Adrenal gland (tissue), 5 donors: ENCODE measurements around the gene ANKRD44.

Experiments
- CTCF ChIP-seq, 6 experiments: fragments of 450-650 bp in 4 of 6; fragments of 200-600 bp in 2 of 6; sonication (generic) in 1 of 6; IDR thresholded peaks; 1 replicate in 5 of 6; 2 replicates in 1 of 6; pipeline versions ENCODE4 v1.5.1 to v1.8.0; 2016 to 2021; ENCODE audit warnings: antibody characterized with exemption in 6 of 6, mild to moderate bottlenecking in 2 of 6, moderate library complexity in 1 of 6
- POLR2A ChIP-seq, 2 donors: fragments of 450-650 bp; IDR thresholded peaks; one replicate each; pipeline ENCODE4 v1.6.1; 2017; ENCODE audit warnings: antibody characterized with exemption in 2 of 2, mild to moderate bottlenecking in 2 of 2, moderate library complexity in 1 of 2
- donor health status: DM: no; HTN: no; CAD: no.

DNA sequence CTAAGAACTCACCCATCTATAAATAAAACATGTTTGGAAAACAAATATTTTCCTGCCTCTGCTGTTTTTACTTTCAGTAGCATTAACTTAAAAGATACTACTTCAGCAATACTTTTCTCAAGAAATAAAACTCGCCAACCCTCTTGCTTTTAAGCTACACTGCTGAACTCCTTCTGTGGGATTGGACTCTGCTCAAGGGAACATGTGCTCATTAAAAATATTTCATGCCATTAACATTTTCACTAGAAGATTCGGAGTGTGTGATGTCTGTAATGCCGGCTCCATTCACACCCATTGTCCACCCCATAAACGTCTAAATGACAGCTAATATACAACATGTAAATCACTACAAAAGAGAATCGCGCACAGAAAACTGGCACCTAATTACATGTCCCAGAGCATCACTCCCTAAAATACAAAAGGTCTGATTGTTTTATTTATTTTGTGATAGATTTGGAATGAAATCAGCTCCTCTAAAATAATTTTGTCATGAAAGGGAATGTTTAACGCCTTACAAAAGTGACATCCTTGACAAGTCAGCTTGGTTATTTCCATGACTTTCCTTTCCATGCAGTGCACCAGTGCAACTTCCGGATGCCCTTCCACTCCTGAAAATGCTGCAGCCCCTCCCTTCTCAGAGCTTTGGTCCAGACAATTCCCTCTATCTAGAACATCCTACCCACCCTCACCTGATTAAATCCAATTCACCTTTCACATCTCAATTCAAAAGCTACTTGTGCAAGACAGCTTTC lies 73.1 kb downstream of the ANKRD44 start:
- TF ChIP-seq CTCF (IDR thresholded peaks at IDR 0.05) (no peak), POLR2A (IDR thresholded peaks at IDR 0.05) (no peak)
